Cardiac fibroblast (primary cell): ENCODE results near the gene NUPR1.
"Not testable (repeated sequence)": the region's sequence is repeated elsewhere in the genome, so short reads cannot be mapped to it uniquely, and the experiment has no call there.

Experiments used
- DNase-seq, 2 donors: peaks; one replicate each; pipeline versions ENCODE4 v3.0.0 to v3.0.0-alpha.2; 2010; ENCODE audit warnings: low read depth in 2 of 2
- H3K4me3 ChIP-seq, 2 donors: replicated peaks in 1 of 2; 1 replicate in 1 of 2; 2 replicates in 1 of 2; pipeline ENCODE4 v1.5.1; 2011; ENCODE audit warnings: low read depth in 2 of 2, low read length in 2 of 2, mild to moderate bottlenecking in 2 of 2, moderate library complexity in 1 of 2
- CTCF ChIP-seq: IDR thresholded peaks from one replicate; pipeline ENCODE4 v1.5.1; 2011; ENCODE audit warnings: low read depth, mild to moderate bottlenecking, low read length, inconsistent platforms

Gene NUPR1

DNA sequence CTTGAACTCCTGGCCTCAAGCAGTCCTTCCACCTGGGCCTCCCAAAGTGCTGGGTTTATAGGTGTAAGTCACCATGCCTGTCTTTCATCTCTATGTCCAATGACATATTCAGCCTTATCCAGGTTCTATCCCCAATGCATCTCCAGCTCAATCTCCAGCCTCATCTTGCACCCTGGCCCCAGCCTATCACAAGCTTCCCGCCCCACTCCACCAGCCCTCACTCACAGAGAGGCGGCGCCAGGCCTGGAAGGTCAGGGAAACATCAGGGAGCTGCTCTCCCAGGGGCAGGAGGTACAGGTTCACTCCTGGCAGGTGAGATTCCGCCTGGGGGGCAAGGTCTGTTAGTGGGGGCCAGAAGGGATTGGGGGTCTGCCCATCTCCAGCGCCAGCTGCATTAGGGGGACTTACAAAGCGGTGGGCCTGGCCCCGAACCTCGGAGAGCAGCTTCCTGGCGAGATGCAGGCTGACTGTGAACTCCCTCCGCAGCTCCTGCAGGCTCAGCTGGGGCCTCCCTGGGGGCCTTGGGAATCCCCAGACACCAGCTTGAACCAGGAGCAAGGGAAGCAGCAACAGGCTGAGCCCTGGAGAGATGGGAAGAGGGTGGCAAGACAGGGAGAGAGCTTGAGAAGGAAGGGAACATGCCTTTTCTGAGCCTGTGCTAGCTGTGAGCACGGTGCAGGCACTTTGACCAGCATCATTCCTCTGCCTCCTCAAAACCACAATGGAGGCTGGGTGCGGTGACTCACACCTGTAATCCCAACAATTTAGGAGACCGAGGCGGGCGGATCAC, 35.1 kb downstream of the NUPR1 start:
- DNase-seq: no peak
- TF ChIP-seq CTCF: no peak
- no peak overlapping the region for H3K4me3 ChIP-seq

GRCh38 chr16:28502290-28502689, 36.5 kb downstream of the NUPR1 start:
- no peak overlapping the region for H3K4me3 ChIP-seq
- TF ChIP-seq CTCF: no peak
- no peak for DNase-seq

DNA sequence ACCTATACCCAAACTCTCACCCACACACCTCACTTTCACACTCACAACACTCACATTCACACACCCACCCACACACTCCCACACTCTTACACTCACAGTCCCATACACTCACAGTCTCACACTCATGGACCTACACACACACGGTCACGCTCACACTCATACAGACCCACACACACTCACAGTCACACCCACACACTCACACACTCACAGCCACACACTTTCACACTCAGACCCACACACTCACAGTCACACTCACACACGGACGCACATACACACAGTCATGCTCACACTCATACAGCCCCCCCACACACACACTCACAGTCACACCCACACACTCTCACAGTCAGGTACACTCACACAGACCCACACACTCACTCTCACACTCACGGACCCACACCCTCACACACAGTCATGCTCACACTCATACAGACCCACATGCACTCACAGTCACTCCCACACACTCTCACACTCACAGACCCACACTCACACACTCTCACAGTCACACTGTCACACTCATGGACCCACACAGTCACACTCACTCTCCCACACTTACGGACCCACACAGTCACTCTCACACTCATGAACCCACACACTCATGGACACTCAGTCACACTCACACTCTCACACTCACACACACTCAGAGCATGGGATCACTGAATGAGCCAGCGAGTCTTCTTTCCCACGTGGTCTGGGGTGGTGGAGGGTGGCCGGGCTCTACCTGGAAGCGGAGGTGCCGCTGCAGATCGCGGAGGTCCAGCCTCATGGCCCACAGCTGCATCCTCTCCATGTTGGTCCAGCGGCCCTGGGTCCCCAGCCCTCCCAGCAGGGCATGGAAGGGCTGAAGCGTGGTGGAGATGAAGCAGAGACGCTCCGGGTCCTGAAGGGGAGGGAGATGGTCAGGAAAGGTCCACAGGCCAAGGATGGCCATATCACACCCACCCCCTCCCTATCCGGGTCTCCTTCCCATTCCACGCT, 37.2 kb downstream of the NUPR1 start:
- DNase-seq: no peak
- TF ChIP-seq CTCF: no peak
- no peak overlapping the region for H3K4me3 ChIP-seq

GRCh38 chr16:28500476-28501180, 38.1 kb downstream of the NUPR1 start:
- not testable (repeated sequence) for H3K4me3 ChIP-seq, DNase-seq

DNA sequence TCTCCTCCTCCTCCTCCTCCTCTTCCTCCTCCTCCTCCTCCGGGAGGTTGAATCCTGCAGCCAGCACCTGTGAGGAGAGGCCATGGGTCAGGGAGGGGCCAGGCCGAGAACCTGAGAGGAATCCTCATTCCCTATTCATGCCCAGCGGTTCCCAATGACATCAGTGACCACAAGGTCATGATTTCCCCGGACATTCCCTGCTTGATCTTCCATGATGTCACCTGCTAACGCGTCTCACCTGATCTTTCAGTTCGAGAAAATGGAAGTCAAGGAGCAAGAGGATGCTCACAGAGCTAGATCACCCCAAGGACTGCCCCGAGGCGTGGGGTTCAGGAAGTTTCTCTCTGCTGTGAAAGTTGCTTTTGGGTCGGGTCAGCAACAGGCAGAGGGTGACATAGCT, 38.9 kb downstream of the NUPR1 start:
- H3K4me3 ChIP-seq: no peak overlapping the region
- TF ChIP-seq CTCF: no peak
- DNase-seq: no peak

DNA sequence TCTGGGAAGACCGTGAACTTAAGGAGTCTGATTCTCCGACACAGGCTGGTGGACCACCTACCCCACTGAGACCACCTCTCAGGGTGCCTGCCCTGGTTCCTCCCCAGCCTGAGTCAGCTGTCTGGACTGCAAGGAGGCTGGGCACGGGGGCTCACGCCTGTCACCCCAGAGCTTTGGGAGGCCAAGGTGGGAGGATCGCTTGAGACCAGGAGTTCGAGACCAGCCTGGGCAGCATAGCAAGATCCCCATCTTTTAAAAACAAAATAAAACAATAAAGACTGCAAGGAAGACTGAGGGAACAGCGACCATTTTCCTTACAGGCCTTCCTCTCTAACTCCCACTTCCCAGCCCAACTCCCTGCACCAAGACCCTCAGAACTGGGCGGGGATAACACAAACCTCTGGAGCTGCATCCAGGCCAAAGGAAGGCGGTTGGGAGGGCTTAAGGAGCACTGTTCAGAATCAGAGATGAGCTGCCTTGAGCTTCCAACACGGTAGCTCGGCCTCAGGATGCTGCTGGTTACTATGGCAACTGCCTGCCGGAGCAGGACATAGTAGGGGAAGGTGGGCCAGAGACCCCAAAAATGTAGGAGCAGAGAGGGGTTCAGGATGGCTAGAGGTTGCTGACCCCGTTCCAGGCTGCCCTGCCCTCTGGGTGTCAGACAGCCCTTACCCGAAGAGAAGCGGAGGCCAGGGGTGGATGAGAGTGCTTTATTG, 40.0 kb downstream of the NUPR1 start:
- TF ChIP-seq CTCF: no peak
- DNase-seq: no peak
- H3K4me3 ChIP-seq: no peak overlapping the region
